GM13977 (cell line): Measurements from ENCODE around the gene KLHDC8A.

Experiments used
- DNase-seq: peaks from one replicate; pipeline ENCODE4 v3.0.0; 2012; ENCODE audit warnings: low spot score
- CTCF ChIP-seq: IDR thresholded peaks from 2 replicates; pipeline ENCODE4 v1.5.1; 2012; ENCODE audit warnings: mild to moderate bottlenecking, control low read depth; ENCODE audit not compliant: insufficient read depth; ENCODE audit errors: extremely low read depth, missing control alignments
- in situ Hi-C: fragments of 300-500 bp; cut with MboI; formaldehyde crosslinking; loops from one replicate; pipeline ENCODE4 v1.12.0; 2022; ENCODE audit warnings: low sequenced_read_pairs, low pct_unique_long_range_greater_than_20kb, mixed read lengths, inconsistent platforms; ENCODE audit not compliant: unreplicated experiment

KLHDC8A gene

GRCh38 chr1:205353191-205353590 lies 3.5 kb downstream of the KLHDC8A start:
- no peak for DNase-seq
- in situ Hi-C loops = no loop called here
- no peak for TF ChIP-seq CTCF

GRCh38 chr1:205351984-205352713 lies 4.6 kb downstream of the KLHDC8A start:
- no peak for TF ChIP-seq CTCF
- DNase-seq = no peak
- in situ Hi-C loops = no loop called here

GRCh38 chr1:205350691-205351141 lies 6.0 kb downstream of the KLHDC8A start:
- in situ Hi-C loops = no loop called here
- TF ChIP-seq CTCF = no peak
- DNase-seq = no peak

- no peak for TF ChIP-seq CTCF
- in situ Hi-C loops = no loop called here
- no peak for DNase-seq
These were observed 6.6 kb downstream of the KLHDC8A start for GRCh38 chr1:205350124-205350523.

GRCh38 chr1:205348554-205349487 lies 7.9 kb downstream of the KLHDC8A start:
- no peak for TF ChIP-seq CTCF
- DNase-seq = no peak
- in situ Hi-C loops = no loop called here

GRCh38 chr1:205346956-205347574 lies 9.7 kb downstream of the KLHDC8A start:
- no peak for DNase-seq
- in situ Hi-C loops = no loop called here
- no peak for TF ChIP-seq CTCF
